Measurements from ENCODE around the gene ARHGAP21.

ARHGAP21 gene

GRCh38 chr10:24544776-24545175, 178.9 kb downstream of the ARHGAP21 start:
- no peak for DNase-seq (ENCODE audit: low read depth)
- no peak overlapping the region for H3K4me3 ChIP-seq (ENCODE audit: low read depth, low read length)
- no peak for TF ChIP-seq CTCF (IDR thresholded peaks at IDR 0.05; ENCODE audit: low read depth, low read length, missing control alignments)
- in situ Hi-C loops (cut with HindIII; ENCODE audit: low sequenced_read_pairs): no loop called here

DNA sequence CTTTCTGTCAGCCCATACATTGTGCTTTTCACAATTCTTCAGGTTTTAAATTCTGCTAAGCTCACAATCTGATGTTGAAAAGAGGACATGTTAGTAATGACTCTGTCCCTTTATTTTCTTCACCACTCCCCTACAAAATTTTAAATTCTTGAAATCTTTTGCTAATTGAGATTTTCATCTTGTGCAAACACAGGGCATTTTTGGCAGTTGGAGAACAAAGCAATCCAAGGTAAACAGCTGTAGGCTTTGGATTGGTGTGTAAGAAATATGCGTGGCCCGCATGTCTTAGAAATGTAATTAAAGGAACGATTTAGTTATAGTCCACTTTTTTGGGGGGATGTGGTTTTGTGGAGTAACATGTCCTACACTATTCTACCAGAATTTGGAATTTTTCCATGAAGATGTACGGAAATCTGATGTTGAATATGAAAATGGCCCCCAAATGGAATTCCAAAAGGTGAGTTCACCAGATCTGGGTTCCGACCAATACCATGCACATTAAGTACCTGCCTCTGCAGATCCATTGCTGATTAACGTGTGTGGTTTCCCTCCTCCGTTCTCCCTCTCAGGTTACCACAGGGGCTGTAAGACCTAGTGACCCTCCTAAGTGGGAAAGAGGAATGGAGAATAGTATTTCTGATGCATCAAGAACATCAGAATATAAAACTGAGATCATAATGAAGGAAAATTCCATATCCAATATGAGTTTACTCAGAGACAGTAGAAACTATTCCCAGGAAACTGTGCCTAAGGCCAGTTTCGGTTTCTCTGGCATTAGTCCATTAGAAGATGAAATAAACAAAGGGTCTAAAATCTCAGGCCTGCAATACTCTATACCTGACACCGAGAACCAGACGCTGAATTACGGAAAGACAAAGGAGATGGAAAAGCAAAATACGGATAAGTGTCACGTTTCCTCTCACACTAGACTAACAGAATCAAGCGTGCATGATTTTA, 181.1 kb downstream of the ARHGAP21 start:
- no peak overlapping the region for H3K4me3 ChIP-seq (ENCODE audit: low read depth, low read length)
- in situ Hi-C loops (cut with HindIII; ENCODE audit: low sequenced_read_pairs): no loop called here
- DNase-seq (ENCODE audit: low read depth): no peak
- TF ChIP-seq CTCF (IDR thresholded peaks at IDR 0.05; ENCODE audit: low read depth, low read length, missing control alignments): no peak

DNA sequence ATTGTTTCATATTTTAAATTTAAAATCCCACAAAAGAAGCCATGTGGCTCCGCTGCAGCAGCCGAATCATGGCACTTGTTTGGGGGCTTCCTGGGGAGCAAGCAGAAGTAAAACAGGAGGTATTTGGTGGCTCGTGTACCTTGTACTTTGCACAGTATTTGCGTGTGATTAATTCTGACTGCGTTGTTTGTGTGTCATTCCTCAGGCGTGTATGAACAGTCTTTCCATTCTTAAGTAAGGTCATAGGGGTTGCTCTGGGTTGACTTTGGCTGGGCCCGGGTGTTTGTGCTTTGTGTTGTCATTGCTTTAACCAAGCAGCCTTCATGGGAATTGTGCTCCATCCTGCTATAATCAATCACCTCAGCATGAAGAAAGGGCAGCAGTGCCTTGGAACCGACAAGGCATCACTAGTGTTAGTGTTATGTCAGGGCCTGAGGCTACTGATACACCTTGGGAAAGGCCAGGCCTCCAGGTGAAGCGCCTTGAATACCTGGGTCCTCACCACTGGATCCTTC, 182.4 kb downstream of the ARHGAP21 start:
- DNase-seq (ENCODE audit: low read depth): no peak
- H3K4me3 ChIP-seq (ENCODE audit: low read depth, low read length): no peak overlapping the region
- TF ChIP-seq CTCF (IDR thresholded peaks at IDR 0.05; ENCODE audit: low read depth, low read length, missing control alignments): no peak
- in situ Hi-C loops (cut with HindIII; ENCODE audit: low sequenced_read_pairs): no loop called here

DNA sequence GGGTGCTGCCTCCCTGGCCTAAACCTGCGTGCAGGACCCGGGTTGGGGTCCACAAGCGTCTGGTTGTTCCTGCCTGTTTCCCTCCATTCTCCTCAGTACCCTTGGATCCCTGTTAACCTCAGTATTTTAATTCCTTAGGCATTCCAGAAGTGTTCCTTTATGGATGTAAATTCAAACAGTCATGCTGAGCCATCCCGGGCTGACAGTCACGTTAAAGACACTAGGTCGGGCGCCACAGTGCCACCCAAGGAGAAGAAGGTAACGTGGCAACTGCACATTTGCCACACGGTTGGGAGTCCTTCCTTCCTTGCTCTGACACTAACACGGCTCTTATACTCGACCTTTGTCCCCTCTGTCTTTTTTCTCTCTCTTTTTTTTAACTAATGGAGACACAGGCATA, 187.1 kb downstream of the ARHGAP21 start:
- no peak for DNase-seq (ENCODE audit: low read depth)
- in situ Hi-C loops (cut with HindIII; ENCODE audit: low sequenced_read_pairs): no loop called here
- H3K4me3 ChIP-seq (ENCODE audit: low read depth, low read length): no peak overlapping the region
- TF ChIP-seq CTCF (IDR thresholded peaks at IDR 0.05; ENCODE audit: low read depth, low read length, missing control alignments): no peak

GRCh38 chr10:24533981-24534380, 189.7 kb downstream of the ARHGAP21 start:
- no peak for TF ChIP-seq CTCF (IDR thresholded peaks at IDR 0.05; ENCODE audit: low read depth, low read length, missing control alignments)
- no peak for DNase-seq (ENCODE audit: low read depth)
- no peak overlapping the region for H3K4me3 ChIP-seq (ENCODE audit: low read depth, low read length)
- in situ Hi-C loops (cut with HindIII; ENCODE audit: low sequenced_read_pairs): no loop called here

Data from astrocyte of the cerebellum (primary cell).